Stimulated activated CD4-positive, alpha-beta T cell treated with anti-CD3 and anti-CD28 coated beads, Interleukin-15, amount 100 ng/mL, for 48 hours (primary cell): ENCODE data around the gene ARID3C.

Experiments used
- DNase-seq, 2 donors: peaks; one replicate each; pipeline ENCODE4 v3.0.0-alpha.2; 2020; ENCODE audit warnings: low read depth in 2 of 2

Gene ARID3C

GRCh38 chr9:34627716-34628655 is 880 bp downstream of the ARID3C start:
- no peak for DNase-seq

DNA sequence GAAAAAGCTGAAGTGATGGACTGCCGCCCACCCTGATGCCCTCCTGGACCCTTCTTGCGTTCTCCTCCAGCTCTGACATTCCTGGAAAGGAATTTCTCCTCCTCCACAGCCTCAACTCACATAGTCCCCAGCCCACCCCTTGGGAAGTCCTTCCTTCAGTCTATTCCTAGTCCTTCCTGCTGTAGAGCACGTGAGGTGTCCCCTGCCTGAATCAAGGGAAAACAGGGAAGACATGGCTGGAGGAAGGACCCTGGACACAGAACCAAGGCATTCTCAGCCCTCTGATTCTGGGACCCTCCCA is 3.7 kb downstream of the ARID3C start:
- no peak for DNase-seq

GRCh38 chr9:34624475-34625185 is 4.2 kb downstream of the ARID3C start:
- DNase-seq, result no peak

- DNase-seq, result no peak
These were observed 5.3 kb downstream of the ARID3C start for GRCh38 chr9:34623374-34624235.

DNA sequence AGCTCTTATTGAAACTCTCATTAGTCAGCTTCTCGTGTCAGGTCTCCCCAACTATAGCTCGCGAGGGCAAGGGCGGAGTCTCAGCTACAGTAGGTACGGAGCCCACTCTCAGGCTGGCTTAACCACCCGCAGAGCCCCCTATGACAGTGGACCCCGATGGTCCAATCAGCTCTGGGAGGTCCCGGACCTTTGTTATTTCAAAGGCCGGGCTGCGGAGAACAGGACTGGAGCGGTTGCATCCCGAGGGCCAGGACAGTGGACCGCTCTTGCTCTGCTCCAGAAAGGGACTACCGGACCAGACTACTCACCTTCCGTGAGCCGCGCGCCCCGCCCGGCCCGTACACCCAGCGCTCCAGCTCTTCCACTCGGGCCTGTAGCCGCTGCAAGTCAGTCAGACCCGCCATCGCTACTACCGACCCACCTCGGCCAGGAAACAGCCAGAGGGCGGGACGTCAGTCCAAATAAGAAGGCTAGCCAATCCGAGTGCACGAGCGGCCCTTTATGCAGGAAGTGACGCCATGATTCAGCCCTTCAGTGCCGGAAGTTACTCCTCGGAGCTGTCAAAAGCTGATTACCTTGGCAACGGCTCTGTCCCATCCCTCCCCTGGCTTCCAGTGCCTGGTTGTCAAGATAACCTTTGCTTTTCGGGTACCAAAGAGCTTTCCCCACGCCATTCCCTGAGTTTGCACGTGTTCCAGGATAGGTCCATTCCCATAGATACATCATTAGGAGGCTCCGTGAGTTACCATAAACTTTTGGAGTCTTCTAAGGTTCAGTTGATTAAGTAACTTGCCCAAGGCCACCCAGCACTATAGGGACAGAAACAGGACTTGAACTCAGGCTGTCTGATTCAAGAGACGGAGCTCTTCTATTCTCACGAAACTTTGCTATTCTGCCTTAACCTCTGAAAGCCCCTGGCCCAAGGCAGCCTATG is 8.5 kb downstream of the ARID3C start, which contains the start of gene DCTN3:
DCTN3 (minus strand) TSS at position 435 of the 934 bp plus-strand sequence; CDS start at position 404, 31 bp downstream.
- DNase-seq, result peak; percentile 87 to 88

- no peak for DNase-seq
These were observed 13.7 kb downstream of the ARID3C start for GRCh38 chr9:34615132-34615531.

DNA sequence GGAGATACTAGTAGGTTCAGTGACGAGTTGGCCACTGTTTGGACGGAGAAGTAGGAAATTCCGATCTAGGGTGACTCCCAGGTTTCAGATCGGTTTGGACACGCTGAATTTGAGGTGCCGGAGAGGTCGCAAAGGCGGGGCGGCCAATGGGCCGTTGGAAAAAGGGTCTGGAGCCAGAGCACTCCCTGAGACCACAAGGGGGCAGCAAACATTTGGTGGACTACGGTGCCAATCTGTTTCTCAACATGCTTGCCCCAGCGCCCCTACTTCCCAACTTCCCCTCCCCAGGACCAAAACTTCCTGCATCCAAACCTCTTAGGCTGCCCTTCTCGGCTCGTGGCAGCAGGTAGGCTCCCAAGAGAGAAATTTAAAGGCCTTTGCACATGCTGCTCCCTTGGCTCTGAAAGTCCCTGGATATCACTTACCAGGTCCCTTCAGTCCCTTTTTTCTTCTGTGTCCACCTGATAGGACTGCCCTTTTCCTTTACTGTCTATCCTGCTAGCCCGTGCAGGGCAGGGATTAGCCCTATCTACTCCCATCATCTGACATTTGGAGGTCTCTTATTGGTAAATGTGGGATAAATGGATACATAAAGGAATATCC is 16.0 kb downstream of the ARID3C start:
- peak; percentile 49 to 66 for DNase-seq

DNA sequence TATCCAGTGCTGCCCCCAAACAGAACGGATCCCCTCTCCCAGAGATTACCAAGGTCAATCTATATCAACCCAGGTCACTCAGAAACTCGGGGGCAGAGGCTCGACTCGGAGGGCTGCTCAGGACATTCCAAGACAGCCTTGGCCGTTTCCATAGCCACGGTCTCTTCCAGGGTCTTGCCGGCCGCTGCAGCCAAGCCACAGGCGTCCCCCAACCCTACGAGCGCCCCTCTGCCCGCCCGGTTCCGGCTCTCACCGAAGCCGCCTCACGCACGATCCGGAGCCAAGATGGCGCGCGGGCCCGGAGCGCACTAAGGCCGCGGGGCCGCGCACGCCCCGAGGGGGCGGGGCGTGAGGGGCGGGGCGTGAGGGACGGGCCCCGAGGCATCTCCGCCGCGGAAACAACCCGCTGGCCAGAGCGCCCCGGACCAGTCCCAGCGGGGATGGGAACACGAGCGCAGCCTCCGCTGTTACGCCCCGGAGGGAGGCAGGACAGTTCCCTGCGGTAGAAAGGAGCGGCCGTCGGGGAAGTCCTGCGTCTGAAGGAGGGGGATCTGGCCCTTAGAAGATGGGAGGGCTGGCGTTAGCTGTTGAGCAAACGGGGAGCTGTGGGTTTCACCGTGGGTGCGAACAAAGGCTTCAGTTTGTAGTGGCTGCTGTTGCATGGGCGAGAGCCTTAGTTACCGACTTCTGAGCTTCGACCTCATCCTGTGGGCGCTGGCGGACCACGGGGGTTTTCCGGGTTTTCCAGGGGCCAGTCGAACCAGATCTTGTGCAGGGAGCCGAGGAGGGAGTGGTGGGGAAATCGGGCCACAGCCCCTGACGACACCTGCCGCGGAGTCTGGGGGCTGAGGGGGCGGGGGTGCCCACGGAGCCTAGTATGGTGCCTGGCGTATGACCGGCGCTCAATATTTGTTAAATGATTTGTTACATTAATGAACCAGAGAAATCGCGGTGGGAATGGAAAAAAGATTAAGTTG is 16.8 kb downstream of the ARID3C start, which contains the start of gene RPP25L:
RPP25L (minus strand) TSS at position 287 of the 977 bp plus-strand sequence. CDS start 801 bp downstream, outside the sequence.
- DNase-seq, result peak; percentile 59 to 80

DNA sequence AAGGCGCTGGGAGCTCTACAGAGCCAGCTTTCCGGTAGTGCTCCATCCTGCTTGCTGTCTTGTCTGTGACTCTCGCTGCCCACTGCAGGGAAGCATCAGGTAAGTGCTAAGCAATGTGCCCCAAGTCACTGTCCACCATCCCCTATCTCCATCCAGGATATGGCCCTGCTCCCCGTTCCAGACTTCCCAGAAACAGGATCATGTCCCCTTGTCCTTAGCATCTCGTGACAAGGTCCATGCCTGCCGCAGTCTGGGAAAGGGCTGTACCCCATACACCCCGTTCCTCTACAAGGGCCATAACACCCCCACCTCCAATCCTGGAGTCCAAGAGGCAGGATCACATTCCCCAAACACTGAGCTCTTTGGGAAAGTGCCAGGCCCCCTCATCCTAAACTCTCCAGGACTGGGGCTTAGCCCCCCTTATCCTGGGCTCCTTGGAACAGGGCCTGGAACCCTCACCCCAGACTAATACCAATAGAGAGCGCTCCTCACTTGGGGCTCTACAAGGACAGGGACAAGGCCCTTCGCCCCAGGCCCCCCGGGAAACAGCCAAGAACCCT is 17.5 kb downstream of the ARID3C start:
- no peak for DNase-seq

DNA sequence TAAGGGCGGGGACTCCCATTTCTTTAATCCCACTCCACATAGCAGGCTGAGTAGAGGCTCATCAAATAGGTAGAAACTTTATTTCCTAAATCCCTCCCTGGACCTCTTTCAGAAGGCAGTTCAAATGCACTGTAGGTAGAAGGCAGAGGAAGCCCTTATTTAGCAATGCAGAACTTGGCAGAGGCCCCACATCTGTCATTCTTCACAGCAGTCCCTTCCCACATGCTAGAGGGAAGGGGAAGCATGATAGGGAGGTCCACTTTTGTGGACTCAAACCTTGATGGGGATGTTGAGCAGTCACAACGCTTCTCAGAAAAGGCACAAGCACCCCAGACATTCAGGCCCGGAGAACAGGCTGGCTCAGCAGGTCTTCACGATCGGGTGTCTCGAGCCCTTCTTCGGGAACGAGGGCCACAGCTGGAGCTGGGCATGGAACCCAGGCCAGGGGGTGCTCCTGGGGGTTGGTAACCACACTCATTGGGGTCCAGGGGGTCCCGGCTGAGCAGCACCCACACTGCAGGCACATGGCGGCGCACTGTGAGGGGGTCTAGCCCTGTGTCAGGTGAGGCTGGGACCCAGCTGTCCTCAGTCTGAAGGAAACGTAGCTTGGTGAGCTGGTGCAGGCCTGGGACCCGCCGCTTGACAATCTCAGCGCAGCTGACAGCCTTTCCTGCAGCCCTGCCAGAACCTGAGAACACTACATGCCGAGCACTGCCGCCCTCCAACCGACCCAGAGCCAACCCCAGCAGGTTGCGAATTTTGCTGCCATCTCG is 18.2 kb downstream of the ARID3C start:
- DNase-seq, result no peak

GRCh38 chr9:34607331-34607730 is 21.5 kb downstream of the ARID3C start:
- no peak for DNase-seq

DNA sequence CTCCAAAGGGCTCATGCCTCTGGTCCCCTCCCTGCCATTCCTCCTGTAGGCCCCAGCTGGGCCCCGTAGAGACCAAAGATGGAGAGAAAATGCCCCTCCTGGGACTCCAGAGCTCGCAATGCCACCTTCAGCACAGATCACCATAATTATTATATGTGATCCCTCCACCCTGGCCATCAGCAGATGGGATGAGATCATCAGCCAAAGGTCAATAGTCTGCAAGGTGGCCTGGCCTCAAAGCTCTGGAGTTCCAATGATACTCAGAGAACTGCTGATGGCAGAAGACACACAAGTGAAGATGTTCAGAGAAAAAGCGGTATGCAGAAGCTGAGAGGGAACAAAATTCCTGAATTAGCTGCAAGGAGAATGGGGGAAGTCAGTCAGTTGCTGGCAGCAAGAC is 22.0 kb downstream of the ARID3C start:
- DNase-seq, result no peak

GRCh38 chr9:34606190-34606589 is 22.7 kb downstream of the ARID3C start:
- DNase-seq, result no peak

- DNase-seq, result peak; percentile 58 to 71
These were observed 25.1 kb downstream of the ARID3C start for GRCh38 chr9:34603610-34604231.

DNA sequence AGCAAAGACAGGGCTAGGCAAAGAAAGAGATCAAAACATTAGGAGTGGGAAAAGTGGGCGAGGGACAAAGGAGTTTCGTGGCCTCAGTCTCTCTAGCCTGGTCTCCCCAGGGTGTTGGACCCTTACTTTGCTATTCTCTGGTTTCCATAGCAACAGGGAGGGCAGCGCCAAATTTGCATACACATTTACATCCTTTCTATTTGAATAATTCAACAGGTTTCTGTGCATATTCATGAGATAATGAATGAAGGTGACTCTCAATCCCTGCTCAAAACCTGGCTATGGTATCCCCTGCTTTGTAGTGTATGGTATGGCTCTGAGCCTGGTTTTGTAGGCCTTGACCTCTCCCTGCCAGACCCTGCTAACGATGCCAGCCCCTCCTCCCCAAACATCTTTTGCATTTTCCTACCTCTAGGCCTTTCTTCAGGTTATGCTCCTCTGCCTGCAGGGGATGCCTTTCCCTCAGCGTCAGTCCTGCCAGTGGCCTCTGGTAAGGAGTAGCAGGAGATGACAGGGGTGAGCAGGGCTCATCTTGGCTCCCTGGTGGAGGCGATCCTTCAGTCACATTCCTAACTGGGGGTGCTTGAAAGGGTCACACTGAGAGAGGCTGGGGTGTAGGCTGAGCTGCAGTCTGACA is 26.8 kb downstream of the ARID3C start:
- DNase-seq, result no peak

- no peak for DNase-seq
These were observed 28.0 kb downstream of the ARID3C start for GRCh38 chr9:34600908-34601307.

DNA sequence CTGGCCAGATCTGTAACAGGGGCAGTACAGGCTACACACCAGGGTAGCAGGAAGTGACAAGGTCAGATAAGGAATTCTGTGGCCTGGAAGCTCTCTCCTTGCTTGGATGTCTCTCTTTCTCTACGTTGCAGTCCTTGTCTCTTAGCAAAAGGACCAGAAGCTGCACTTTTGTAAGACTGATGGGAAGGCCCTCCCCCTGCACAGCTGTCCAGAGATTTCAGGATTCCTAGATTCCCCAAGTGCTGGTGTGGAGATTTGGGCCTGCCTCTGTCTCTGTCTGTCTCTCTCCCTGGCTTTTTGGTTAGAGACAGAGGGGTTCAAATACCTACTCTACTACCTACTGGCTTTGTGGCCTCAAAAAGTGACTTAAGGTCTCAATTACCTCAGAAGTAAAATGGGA is 29.3 kb downstream of the ARID3C start:
- DNase-seq, result no peak
